Cardiac muscle cell (in vitro differentiated cells and primary cell): Measurements from ENCODE around the gene FAF1. TPM values are rescaled to one million over a fixed set of nuclear protein-coding genes. Genes with fewer than 3 reads are reported as not detected.
"Not testable (repeated sequence)": the region's sequence is repeated elsewhere in the genome, so short reads cannot be mapped to it uniquely, and the experiment has no call there.

Source experiments
- DNase-seq, 2 donors: peaks; one replicate each; pipeline versions ENCODE4 v3.0.0 to v3.0.0-alpha.2; 2010 to 2017; ENCODE audit warnings: low read depth in 1 of 2, low spot score in 1 of 2
- H3K27ac ChIP-seq: fragments of 200-600 bp; sonication (generic); 2 replicates; pipeline ENCODE4 v1.5.1; 2016
- H3K27me3 ChIP-seq: fragments of 200-600 bp; sonication (generic); 2 replicates; pipeline ENCODE4 v1.6.0; 2016; ENCODE audit warnings: control low read depth
- H3K36me3 ChIP-seq: fragments of 200-600 bp; sonication (generic); 2 replicates; pipeline ENCODE4 v1.5.1; 2016; ENCODE audit warnings: control low read depth
- H3K4me1 ChIP-seq: fragments of 200-600 bp; sonication (generic); 2 replicates; pipeline ENCODE4 v1.8.1; 2017; ENCODE audit warnings: low read depth, mild to moderate bottlenecking, mixed run types
- H3K4me3 ChIP-seq: fragments of 200-600 bp; sonication (generic); 2 replicates; pipeline ENCODE4 v1.5.1; 2016; ENCODE audit warnings: mild to moderate bottlenecking
- H3K9me3 ChIP-seq: fragments of 200-600 bp; sonication (generic); 2 replicates; pipeline ENCODE4 v1.5.1; 2017; ENCODE audit warnings: low read depth, mild to moderate bottlenecking, control low read depth
- polyA plus RNA-seq: library from polyadenylated mRNA; unstranded; fragments of >200 nt; fragmentation: Nextera tagmentation; extraction: Ambion mirVana; gene quantifications from 2 replicates; pipeline ENCODE4 v1.2.1, GENCODE V29; 2016
- total RNA-seq: library from RNA; depleted of rRNA; stranded (reverse); fragments of >200 nt; gene quantifications from 2 replicates; pipeline ENCODE4 v1.2.3, GENCODE V29; 2016
- TF ChIP-seq, protein P1 (sequence below): IDR thresholded peaks from 2 replicates; pipeline ENCODE4 v1.5.1; 2012; ENCODE audit warnings: low read depth, mild to moderate bottlenecking, low read length

Gene FAF1
- total and polyA plus RNA-seq, 2 experiments from 2014 or later = 24.3 to 76.7 TPM

DNA sequence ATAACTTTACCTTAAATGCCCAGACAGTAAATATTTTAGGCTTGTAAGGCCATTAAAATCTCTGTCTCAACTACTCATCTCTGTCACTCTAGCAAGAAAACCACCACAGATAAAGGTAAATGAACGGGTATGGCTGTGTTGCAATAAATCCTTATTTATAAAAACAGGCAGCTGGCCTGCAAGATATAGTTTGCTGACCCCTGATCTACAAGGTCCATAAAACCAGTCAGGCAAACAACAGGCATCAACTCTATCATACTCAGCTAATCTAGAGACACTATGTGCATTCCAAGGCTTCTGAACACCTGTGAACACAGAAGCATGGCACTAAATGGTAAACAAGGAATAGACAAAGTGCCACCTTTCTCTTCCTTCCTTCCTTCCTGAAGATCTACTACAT is 9.7 kb downstream of the FAF1 start:
- TF ChIP-seq, protein P1, sequence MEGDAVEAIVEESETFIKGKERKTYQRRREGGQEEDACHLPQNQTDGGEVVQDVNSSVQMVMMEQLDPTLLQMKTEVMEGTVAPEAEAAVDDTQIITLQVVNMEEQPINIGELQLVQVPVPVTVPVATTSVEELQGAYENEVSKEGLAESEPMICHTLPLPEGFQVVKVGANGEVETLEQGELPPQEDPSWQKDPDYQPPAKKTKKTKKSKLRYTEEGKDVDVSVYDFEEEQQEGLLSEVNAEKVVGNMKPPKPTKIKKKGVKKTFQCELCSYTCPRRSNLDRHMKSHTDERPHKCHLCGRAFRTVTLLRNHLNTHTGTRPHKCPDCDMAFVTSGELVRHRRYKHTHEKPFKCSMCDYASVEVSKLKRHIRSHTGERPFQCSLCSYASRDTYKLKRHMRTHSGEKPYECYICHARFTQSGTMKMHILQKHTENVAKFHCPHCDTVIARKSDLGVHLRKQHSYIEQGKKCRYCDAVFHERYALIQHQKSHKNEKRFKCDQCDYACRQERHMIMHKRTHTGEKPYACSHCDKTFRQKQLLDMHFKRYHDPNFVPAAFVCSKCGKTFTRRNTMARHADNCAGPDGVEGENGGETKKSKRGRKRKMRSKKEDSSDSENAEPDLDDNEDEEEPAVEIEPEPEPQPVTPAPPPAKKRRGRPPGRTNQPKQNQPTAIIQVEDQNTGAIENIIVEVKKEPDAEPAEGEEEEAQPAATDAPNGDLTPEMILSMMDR = no peak
- Histone ChIP-seq H3K36me3 (no peaks in the 10 kb centered on the region), H3K27ac (no peak overlapping the region), H3K9me3 (no peaks in the 10 kb centered on the region), H3K4me1 (no peaks in the 10 kb centered on the region), H3K27me3 (no peaks in the 10 kb centered on the region), H3K4me3 (no peak overlapping the region)
- DNase-seq = no peak

DNA sequence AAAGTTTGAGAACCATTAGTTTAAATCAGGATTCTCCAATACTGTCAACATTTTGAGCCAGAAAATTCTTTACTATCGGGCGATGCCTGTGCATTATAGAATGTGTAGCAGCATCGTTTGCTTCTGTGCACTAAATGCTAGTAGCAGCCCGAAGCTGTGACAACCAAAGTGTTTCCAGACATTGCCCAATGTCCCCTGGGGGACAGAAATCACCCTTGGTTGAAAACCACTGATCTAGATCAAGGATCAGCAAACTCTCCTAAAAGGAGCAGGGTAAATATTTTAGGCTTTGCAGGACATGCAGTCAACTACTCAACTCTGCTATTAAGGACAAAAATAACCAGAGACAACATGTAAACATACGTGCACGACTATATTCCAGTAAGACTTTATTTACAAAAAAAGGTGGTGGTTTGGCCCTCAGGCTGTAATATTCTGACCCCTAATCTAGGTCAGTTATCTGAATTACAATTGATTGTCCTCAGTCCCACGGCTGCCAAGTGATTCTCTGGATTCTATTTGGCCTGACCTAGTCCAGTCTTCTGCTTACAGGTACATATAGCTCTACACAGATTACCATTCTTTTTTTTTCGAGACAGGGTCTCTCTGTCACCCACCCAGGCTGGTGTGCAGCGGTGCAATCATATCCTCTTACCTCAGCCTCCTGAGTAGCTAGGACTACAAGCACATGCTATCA is 10.6 kb downstream of the FAF1 start:
- Histone ChIP-seq H3K36me3 (no peaks in the 10 kb centered on the region), H3K4me1 (no peaks in the 10 kb centered on the region), H3K27ac (no peak overlapping the region), H3K9me3 (no peaks in the 10 kb centered on the region), H3K4me3 (no peak overlapping the region), H3K27me3 (no peaks in the 10 kb centered on the region)
- TF ChIP-seq, protein P1 = no peak
- DNase-seq = no peak

DNA sequence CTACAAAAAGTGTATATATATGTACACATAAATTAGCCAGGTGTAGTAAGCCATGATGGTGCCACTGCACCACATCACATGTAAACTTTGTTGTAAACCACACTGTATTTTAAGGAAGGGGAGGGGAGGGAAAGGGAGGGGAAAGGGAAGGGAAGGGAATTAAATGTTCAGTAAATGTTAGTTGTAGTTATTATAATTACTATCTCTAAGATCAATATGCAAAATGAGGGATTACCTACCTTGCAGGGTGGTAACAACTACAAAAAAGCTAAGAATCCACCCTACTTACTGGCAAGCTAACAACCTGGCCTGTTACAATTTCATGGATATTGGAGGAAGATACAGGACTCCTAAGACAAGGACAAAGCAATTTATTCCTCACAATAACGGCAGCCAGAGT is 17.7 kb downstream of the FAF1 start:
- Histone ChIP-seq H3K4me1 (no peaks in the 10 kb centered on the region), H3K4me3 (no peak overlapping the region), H3K27ac (no peak overlapping the region), H3K9me3 (no peaks in the 10 kb centered on the region), H3K27me3 (no peaks in the 10 kb centered on the region), H3K36me3 (no peaks in the 10 kb centered on the region)
- no peak for DNase-seq
- TF ChIP-seq, protein P1 = no peak

DNA sequence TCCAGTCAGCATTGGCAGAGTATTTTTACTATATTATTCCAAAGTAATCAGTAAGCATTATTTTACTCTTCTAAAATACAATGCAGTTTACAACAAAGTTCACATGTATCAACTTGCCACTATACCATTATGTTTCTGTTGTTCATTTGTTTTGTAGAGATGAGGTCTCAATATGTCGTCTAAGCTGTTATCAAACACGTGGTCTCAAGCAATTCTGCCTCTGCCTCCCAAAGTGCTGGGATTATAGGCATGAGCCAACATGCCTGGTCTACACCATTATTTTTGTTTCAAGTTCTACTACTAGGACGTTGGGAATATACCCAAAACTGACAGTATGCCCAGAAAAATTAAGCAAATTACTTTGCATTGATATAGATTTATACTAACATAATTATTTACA is 19.8 kb downstream of the FAF1 start:
- Histone ChIP-seq H3K36me3 (no peaks in the 10 kb centered on the region), H3K4me1 (no peaks in the 10 kb centered on the region), H3K4me3 (no peak overlapping the region), H3K9me3 (no peaks in the 10 kb centered on the region), H3K27me3 (no peaks in the 10 kb centered on the region), H3K27ac (no peak overlapping the region)
- DNase-seq = no peak
- TF ChIP-seq, protein P1 = no peak

DNA sequence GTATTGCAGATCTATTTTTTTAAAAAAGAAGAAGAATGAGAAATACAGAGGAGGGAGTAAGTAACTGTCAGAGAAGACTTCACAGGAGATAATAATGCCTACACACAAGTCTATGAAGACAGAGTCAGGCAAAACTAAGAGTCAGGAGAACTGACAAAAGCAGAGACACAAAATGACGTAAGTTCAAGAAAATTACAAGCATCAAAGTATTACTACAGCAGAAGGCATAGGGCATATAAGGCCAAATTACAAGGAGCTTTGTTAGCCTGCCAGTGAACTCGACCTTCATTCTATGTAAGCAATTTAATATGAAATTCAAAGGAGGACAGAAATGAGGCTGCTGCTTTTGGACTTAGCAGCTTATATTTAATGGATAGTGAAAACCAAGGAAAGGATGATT is 23.7 kb downstream of the FAF1 start:
- no peaks in the 10 kb centered on the region for H3K9me3 ChIP-seq

DNA sequence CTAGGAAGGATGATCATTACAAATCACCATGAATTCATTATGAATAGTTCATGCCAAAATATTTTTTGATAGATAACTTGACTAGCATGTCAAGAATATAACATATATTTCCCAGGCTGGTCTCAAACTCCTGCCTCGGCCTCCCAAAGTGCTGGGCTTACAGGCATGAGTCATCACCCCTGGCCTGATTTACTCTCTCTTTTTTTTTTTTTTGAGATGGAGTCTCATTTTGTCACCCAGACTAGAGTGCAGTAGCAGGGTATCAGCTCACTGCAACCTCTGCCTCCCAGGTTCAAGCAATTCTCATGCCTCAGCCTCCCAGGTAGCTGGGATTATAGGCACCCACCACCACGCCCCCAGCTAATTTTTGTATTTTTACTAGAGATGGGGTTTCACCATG is 24.8 kb downstream of the FAF1 start:
- not testable (repeated sequence) for H3K27me3 ChIP-seq, H3K4me3 ChIP-seq, H3K9me3 ChIP-seq, H3K36me3 ChIP-seq, H3K4me1 ChIP-seq, H3K27ac ChIP-seq
- peak in 1 of 2 donors; percentile 9 for DNase-seq

More for the DNA sequence above, 23.7 kb downstream of the FAF1 start:
- DNase-seq = peak in 1 of 2 donors; percentile 4
- Histone ChIP-seq H3K27me3 (no peaks in the 10 kb centered on the region), H3K4me3 (no peak overlapping the region), H3K36me3 (no peaks in the 10 kb centered on the region), H3K4me1 (no peaks in the 10 kb centered on the region), H3K27ac (no peak overlapping the region)
- TF ChIP-seq, protein P1 = no peak
